Fibroblast of pulmonary artery (primary cell): ENCODE measurements around the gene FSIP1.
A peak's percentile ranks its signal among the peaks of the same experiment; 100 is the strongest.

Experiments used
- DNase-seq: peaks from one replicate; pipeline ENCODE4 v3.0.0-alpha.2; 2010; ENCODE audit warnings: low read depth
- H3K4me3 ChIP-seq: replicated peaks from 2 replicates; pipeline ENCODE4 v1.5.1; 2011; ENCODE audit warnings: low read depth, mild to moderate bottlenecking, control low read depth, low read length, moderate library complexity
- TF ChIP-seq, protein P1 (sequence below): IDR thresholded peaks from 2 replicates; pipeline ENCODE4 v1.5.1; 2011; ENCODE audit warnings: mild to moderate bottlenecking, control low read depth, low read length, inconsistent platforms; ENCODE audit errors: missing control alignments

The FSIP1 gene

DNA sequence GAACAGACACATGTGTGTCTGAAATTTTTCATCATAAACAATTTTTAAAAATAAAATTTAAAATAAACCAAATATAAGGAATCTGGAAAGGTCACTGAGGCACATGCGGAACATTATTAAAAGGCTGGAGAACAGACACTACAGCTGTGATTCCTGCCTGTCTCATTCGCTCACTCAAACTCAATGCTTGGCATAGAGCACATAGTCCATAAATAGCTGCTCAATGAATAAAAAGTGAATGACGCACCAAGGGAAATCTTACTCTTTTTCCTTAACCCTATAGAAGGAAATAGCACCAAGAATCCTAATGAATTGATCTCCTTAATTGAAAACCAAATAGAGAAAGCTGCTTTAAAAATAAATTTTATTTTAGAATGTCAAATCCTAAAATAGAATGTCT, 98.4 kb downstream of the FSIP1 start:
- H3K4me3 ChIP-seq, result no peak overlapping the region
- no peak for DNase-seq

DNA sequence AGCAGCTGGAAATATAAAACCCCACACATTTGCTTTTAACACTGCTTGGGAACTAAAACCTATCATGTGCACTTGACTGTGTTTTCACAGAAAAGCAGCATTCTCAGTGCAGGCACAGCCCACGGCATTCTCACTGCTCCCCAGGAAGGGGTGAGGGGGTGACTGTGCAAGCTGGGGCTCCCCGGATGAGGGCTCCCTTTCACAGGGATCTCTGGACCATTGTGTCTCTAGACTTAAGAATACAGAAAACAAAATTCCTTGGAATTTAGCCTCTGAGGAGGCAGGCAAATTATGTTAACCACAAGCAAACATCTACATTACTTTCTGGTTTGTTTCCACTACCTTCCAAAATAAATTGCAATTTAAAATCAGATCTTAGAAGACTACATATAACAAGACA, 100.3 kb downstream of the FSIP1 start:
- no peak overlapping the region for H3K4me3 ChIP-seq
- no peak for DNase-seq
- TF ChIP-seq, protein P1, sequence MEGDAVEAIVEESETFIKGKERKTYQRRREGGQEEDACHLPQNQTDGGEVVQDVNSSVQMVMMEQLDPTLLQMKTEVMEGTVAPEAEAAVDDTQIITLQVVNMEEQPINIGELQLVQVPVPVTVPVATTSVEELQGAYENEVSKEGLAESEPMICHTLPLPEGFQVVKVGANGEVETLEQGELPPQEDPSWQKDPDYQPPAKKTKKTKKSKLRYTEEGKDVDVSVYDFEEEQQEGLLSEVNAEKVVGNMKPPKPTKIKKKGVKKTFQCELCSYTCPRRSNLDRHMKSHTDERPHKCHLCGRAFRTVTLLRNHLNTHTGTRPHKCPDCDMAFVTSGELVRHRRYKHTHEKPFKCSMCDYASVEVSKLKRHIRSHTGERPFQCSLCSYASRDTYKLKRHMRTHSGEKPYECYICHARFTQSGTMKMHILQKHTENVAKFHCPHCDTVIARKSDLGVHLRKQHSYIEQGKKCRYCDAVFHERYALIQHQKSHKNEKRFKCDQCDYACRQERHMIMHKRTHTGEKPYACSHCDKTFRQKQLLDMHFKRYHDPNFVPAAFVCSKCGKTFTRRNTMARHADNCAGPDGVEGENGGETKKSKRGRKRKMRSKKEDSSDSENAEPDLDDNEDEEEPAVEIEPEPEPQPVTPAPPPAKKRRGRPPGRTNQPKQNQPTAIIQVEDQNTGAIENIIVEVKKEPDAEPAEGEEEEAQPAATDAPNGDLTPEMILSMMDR, result no peak

More for the DNA sequence above, 98.4 kb downstream of the FSIP1 start:
- TF ChIP-seq, protein P1, result no peak

DNA sequence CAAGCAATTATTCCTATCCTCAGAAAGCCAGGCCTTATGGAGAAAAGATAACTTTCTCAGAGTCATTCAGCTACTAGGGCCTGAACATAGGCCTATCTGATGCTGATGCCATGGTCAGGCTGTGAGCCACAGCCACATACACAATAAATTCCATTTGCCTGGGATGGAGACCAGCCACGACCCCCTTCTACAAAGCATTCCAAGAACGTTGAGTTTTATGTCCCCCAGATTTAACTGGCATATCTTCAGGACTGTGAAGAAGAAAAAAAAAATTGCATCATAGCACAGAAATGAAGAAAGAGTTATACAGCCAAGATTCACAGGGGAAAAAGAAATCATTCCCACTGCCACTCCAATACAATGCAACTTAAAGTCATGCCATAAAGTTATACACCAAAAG, 101.8 kb downstream of the FSIP1 start:
- no peak overlapping the region for H3K4me3 ChIP-seq
- DNase-seq, result peak; percentile 60

DNA sequence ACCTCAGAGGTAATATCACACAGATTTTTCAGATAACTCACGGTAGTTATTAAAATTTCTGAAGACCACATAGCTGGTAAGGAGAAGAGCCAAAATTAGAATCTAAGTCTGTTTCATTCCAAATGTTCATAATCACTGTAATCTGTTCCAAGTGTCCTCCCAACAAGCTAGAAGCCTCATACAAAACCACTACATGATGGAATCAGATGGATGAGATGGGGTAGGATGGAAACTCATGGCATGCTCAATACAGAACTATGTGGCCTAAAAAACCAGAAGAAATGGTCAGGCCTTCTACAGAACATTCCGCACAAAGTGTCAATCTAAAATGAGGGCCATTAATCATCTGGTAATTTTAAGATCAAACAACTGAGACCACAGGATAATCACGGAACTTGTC, 110.0 kb downstream of the FSIP1 start:
- DNase-seq, result no peak
- TF ChIP-seq, protein P1, result no peak
- H3K4me3 ChIP-seq, result no peak overlapping the region

More for the DNA sequence above, 101.8 kb downstream of the FSIP1 start:
- TF ChIP-seq, protein P1, result no peak

DNA sequence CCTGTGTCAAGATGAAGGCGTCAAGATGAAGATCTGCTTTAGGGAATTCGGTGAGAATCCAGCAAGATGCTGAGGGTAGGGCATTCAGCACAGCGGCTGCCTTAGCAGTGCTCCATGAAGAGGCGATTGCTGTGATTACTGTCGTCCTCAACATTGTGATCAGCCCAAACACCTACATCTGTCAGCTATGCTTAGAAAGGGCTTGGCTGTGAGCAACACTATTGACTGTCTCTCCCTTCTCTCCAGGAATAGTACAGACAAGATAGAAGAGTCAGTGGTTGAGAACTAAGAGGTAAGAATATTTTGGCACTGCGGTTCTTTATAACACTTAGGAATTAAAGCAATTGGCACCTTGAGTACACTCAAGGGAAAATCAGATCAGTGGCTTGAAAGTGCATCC, 110.5 kb downstream of the FSIP1 start:
- H3K4me3 ChIP-seq, result no peak overlapping the region
- TF ChIP-seq, protein P1, result no peak
- DNase-seq, result no peak

DNA sequence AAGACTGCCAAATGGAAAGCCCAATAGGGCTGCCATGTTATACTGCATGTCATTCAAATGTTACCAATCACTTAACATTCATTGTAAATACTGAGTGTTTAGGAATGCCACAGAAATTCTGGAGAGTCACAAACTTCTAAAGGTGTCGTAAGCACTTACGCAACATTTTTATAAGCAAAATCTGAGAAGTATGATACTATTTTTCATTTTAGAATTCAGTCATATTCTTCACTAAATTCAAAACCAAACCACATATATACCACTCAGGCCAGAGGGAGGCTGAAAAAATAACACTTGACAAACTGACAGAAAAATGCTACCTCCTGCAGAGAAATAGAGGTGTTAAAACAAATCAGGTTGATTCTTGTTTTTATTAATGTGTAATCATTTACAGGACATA, 112.0 kb downstream of the FSIP1 start:
- no peak for DNase-seq
- no peak overlapping the region for H3K4me3 ChIP-seq
- TF ChIP-seq, protein P1, result no peak

DNA sequence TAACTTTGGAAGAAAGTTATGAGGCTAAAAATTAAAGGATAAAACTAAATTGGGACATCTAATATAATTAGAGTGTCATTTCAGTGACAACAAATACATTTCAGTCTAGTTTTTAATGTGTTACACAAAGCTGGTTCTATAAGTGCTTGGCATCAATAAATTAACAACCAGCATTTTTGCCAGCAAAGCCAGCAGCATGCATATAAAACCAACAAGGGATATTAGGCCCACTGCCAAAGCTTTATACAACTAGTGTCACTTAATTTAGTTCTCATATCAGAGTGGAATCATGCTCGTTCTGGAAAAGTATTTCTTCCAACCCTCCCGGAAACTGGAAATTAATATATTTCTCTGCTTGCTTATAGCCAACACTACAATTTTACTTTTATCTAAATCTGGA, 113.0 kb downstream of the FSIP1 start:
- TF ChIP-seq, protein P1, result no peak
- no peak overlapping the region for H3K4me3 ChIP-seq
- DNase-seq, result no peak
